Subcutaneous adipose tissue (tissue), 4 donors: ENCODE results near the gene BCL6. TPM values are rescaled to one million over a fixed set of nuclear protein-coding genes. Genes with fewer than 3 reads are reported as not detected.

Source experiments
- CTCF ChIP-seq: fragments of 450-650 bp; IDR thresholded peaks from one replicate; pipeline ENCODE4 v1.5.1; 2016; ENCODE audit warnings: low read depth, mild to moderate bottlenecking, control low read depth, antibody characterized with exemption, moderate library complexity
- total RNA-seq, 4 donors: library from RNA; depleted of rRNA; stranded (reverse); fragments of >200 nt; gene quantifications; one replicate each; pipeline ENCODE4 v1.1.0, GENCODE V29; 2016

Gene BCL6
- total RNA-seq, 4 donors from 2014 or later, result 140 to 426 (median 298) TPM

- no peak for TF ChIP-seq CTCF
Measured at GRCh38 chr3:187740421-187741399, 4.6 kb downstream of the BCL6 start.

- no peak for TF ChIP-seq CTCF
Measured at GRCh38 chr3:187739561-187740332, 5.5 kb downstream of the BCL6 start.

GRCh38 chr3:187739094-187739560 lies 6.1 kb downstream of the BCL6 start:
- no peak for TF ChIP-seq CTCF

GRCh38 chr3:187738331-187739093 lies 6.8 kb downstream of the BCL6 start:
- no peak for TF ChIP-seq CTCF

- no peak for TF ChIP-seq CTCF
Measured at GRCh38 chr3:187738071-187738330, 7.3 kb downstream of the BCL6 start.

- TF ChIP-seq CTCF, result no peak
Measured at GRCh38 chr3:187737368-187738070, 7.7 kb downstream of the BCL6 start.
